IMR-90 (cell line): ENCODE data around the gene COL4A2.

Source experiments
- FOS ChIP-seq: fragments of 150-350 bp; IDR thresholded peaks from 2 replicates; pipeline ENCODE4 v1.6.1; 2016; ENCODE audit warnings: low read depth, low read length
- TF ChIP-seq, protein P1 (sequence below): conservative IDR thresholded peaks from 2 replicates; pipeline ENCODE4 v1.5.1; 2012; ENCODE audit warnings: mild to moderate bottlenecking, low read depth, low read length, improper control_type of control experiment

DNA sequence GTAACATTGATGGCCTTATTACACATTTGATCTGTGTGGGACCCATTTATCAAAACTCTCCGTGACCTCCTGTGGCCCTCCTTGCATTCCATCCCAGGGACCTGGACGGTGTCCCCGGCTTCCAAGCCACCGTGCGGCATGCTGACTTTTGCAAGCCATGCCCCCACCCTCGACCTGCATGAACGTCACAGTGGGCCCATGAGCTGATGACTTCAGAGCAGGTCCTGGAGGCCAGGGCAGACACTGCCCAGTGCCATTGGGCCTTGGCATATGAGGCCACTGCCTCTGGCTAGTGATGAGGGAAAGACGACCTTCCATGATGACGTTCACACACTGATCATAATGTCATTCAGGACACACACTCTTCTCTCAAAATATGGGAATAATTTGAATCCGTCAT, 191.7 kb downstream of the COL4A2 start:
- TF ChIP-seq, protein P1, sequence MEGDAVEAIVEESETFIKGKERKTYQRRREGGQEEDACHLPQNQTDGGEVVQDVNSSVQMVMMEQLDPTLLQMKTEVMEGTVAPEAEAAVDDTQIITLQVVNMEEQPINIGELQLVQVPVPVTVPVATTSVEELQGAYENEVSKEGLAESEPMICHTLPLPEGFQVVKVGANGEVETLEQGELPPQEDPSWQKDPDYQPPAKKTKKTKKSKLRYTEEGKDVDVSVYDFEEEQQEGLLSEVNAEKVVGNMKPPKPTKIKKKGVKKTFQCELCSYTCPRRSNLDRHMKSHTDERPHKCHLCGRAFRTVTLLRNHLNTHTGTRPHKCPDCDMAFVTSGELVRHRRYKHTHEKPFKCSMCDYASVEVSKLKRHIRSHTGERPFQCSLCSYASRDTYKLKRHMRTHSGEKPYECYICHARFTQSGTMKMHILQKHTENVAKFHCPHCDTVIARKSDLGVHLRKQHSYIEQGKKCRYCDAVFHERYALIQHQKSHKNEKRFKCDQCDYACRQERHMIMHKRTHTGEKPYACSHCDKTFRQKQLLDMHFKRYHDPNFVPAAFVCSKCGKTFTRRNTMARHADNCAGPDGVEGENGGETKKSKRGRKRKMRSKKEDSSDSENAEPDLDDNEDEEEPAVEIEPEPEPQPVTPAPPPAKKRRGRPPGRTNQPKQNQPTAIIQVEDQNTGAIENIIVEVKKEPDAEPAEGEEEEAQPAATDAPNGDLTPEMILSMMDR = no peak
- TF ChIP-seq FOS = no peak
